MG63 (cell line): ENCODE data around the gene NEURL1. TPM values are rescaled to one million over a fixed set of nuclear protein-coding genes. Genes with fewer than 3 reads are reported as not detected.
A peak's percentile ranks its signal among the peaks of the same experiment; 100 is the strongest.
"Not testable (repeated sequence)": the region's sequence is repeated elsewhere in the genome, so short reads cannot be mapped to it uniquely, and the experiment has no call there.

ENCODE experiments used
- DNase-seq: peaks from one replicate; pipeline ENCODE4 v3.0.0-alpha.2; 2020
- H3K27me3 ChIP-seq: fragments of 250-450 bp; sonication (Bioruptor Pico); 2 replicates; pipeline ENCODE4 v1.5.1; 2020; ENCODE audit warnings: mild to moderate bottlenecking, moderate library complexity
- H3K36me3 ChIP-seq: fragments of 250-450 bp; sonication (Bioruptor Pico); 2 replicates; pipeline ENCODE4 v1.5.1; 2020; ENCODE audit warnings: mild to moderate bottlenecking, moderate library complexity
- H3K4me3 ChIP-seq: fragments of 250-450 bp; sonication (Bioruptor Pico); 2 replicates; pipeline ENCODE4 v1.5.1; 2020; ENCODE audit warnings: mild to moderate bottlenecking, moderate library complexity
- H3K9me3 ChIP-seq: fragments of 250-450 bp; sonication (Bioruptor Pico); 2 replicates; pipeline ENCODE4 v1.5.1; 2020; ENCODE audit warnings: mild to moderate bottlenecking, moderate library complexity
- total RNA-seq: library from RNA; depleted of rRNA; stranded (reverse); fragments of >200 nt; shearing (Covaris generic); gene quantifications from 2 replicates; pipeline ENCODE4 v1.2.3, GENCODE V29; 2014; ENCODE audit warnings: low replicate concordance

The NEURL1 gene
- total RNA-seq, 1 experiment from 2014 or later, result not detected

GRCh38 chr10:103502849-103503660 is 9.6 kb downstream of the NEURL1 start:
- H3K4me3 ChIP-seq, result no peak overlapping the region
- H3K9me3 ChIP-seq, result no peaks in the 10 kb centered on the region
- H3K36me3 ChIP-seq, result no peaks in the 10 kb centered on the region
- DNase-seq, result no peak
- peaks cover 7% of the 10 kb centered on the region; the same call in 1 of the 2 replicates for H3K27me3 ChIP-seq

DNA sequence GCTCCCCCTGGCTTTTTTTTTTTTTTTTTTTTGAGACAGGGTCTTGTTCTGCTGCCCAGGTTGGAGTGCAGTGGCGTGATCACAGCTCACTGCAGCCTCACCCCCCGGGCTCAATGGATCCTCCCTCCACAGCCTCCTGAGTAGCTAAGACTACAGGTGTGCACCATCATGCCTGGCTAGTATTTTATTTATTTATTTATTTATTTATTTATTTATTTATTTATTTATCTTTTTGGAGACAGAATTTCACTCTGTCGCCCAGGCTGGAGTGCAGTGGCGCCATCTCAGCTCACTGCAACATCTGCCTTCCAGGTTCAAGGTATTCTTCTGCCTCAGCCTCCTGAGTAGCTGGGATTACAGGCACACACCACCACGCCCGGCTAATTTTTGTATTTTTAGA is 10.3 kb downstream of the NEURL1 start:
- not testable (repeated sequence) for H3K9me3 ChIP-seq, DNase-seq, H3K27me3 ChIP-seq, H3K36me3 ChIP-seq, H3K4me3 ChIP-seq

DNA sequence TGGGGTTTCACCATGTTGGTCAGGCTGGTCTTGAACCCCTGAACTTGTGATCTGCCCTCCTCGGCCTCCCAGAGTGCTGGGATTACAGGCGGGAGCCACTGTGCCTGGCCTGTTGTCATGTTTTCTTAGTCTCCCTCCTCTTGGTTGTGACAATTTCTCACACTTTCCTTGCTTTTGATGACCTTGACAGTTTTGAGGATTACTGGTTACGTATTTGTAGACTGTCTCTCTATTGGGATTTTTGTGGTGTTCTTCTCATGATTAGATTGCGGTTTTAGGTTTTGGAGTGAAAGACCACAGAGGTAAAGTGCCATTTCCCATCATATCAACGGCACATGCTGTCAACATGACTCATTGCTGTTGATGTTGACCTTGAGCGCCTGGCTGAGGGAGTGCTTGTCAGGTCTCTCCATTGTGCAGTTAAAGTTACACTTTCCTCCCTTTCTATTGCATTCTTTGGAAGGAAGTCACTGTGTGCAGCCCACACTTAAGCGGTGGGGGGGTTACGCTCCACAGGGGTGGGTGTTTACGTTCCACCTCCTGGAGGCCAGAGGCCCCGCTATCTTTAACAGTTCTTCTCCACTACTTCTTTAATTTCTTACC is 10.8 kb downstream of the NEURL1 start:
- DNase-seq, result peak; percentile 24
- Histone ChIP-seq H3K9me3 (no peaks in the 10 kb centered on the region), H3K27me3 (peaks cover 3% of the 10 kb centered on the region; the same call in 1 of the 2 replicates), H3K4me3 (no peak overlapping the region), H3K36me3 (no peaks in the 10 kb centered on the region)

DNA sequence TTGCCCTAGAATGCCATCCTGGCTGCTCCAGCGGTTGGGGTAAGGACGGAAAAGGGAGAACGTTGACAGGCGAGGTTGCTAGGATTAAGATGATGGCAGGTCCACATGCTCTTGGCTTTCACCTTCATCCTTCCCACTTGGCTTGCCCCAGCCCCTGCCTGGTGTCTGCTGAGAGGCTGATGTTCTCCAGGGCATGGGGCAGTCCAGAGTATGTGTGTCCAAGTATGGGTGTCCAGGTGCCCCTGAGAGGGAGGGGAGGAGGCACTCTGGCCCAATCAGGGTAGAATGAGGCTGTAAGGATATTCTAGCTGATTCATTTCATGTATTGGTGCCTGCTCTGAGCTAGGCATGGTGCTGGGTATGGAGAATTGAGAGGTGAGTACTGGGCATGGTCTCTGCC is 12.6 kb downstream of the NEURL1 start:
- no peaks in the 10 kb centered on the region for H3K9me3 ChIP-seq
- no peaks in the 10 kb centered on the region; the same call in 1 of the 2 replicates for H3K27me3 ChIP-seq
- no peaks in the 10 kb centered on the region for H3K36me3 ChIP-seq
- no peak overlapping the region for H3K4me3 ChIP-seq
- DNase-seq, result no peak

DNA sequence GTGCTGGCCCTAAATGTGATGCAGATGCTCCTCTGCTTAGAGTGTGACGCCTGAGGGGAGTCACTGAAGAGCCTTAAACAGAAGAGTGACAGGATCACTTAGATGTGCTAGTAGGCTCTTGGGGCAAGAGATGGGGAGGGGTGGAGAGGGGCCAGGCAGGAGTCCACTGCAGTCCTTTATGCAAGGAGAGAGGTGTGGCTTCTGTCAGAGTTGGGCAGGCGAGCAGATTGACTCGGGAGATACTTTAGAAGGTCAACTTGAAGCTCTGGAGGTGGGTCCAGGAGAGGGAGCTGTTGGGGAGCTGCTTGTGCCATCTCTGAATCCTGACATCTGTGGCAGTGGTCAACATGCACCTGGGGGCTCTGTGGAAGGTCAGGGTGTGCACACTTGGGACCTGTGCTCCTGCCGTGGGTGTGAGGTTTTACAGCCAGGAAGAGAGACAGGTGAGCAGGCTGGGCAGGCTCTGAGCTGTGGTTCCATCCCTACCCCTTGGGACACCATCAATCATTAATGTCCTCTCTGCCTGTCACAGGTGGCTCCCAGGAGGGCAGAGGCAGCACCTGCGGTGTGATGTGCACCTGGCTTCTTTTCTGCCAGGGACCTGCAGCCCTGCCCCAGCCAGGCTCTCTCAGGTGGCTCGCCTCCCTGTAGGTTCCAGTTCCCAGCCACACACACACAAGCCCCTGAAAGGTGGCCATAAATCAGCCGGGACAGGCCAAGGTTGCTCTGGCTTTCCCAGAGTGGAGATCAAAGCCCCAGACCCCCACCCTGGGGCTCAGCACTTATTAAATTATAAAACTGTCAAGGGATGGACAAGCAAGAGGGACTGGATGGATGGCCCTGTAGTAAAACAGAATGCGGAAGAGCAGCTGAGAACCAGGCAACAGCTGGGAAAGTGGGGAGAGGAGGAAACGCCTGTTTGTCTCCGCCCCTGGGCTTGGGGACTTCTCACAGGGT is 14.0 kb downstream of the NEURL1 start:
- no peaks in the 10 kb centered on the region for H3K36me3 ChIP-seq
- no peak for DNase-seq
- H3K9me3 ChIP-seq, result no peaks in the 10 kb centered on the region
- H3K27me3 ChIP-seq, result no peaks in the 10 kb centered on the region
- H3K4me3 ChIP-seq, result no peak overlapping the region

GRCh38 chr10:103510046-103510685 is 16.7 kb downstream of the NEURL1 start:
- DNase-seq, result no peak
- Histone ChIP-seq H3K9me3 (no peaks in the 10 kb centered on the region), H3K4me3 (no peak overlapping the region), H3K27me3 (no peaks in the 10 kb centered on the region), H3K36me3 (no peaks in the 10 kb centered on the region)

DNA sequence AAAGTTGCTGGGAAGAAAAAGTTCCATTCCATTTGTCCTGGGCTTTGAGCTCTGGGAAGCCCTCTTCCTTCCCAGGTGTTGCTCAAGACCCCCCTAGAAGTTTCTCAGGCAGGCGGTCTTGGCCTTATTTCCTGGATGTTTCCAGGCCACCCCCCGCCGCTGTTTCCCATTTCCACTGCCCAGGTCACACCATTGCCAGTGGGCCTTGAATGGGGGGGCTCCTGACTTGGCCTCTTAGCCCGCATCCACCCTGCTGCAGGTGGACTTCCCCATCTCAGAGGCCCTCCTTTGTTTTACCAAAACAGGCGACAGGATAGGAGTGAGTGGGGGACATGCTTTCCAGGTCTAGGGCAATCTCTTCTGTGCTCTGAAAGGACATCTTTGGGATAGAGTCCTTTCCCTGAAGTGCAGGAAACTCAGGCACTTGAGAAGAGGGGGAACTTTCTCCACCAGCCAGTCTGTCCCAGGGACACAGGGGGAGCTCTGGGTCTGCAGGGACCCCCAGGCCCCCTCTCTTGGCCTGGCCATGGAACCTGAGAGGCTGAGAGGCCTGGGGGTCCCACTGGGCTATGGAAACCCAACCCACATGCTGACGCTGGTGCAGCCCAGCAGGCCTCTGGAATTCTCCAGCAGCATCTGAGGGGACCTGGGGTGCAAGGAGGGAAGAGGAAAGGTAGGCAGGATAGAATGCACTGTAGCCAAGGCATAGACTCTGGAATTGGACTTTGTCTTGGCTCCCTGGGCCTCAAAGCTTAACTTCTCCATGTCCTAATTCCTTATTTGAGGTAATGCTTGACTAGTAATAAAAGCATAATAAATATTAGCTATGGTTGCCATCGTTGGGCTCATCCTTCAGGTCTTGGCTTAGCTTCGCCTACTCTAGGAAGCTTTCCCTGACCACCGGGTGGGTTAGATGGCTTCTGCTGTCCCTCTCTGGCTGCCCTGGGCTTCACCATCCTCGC is 17.6 kb downstream of the NEURL1 start:
- no peaks in the 10 kb centered on the region for H3K9me3 ChIP-seq
- no peaks in the 10 kb centered on the region for H3K27me3 ChIP-seq
- no peak for DNase-seq
- no peak overlapping the region for H3K4me3 ChIP-seq
- no peaks in the 10 kb centered on the region for H3K36me3 ChIP-seq

- Histone ChIP-seq H3K27me3 (no peaks in the 10 kb centered on the region), H3K36me3 (no peaks in the 10 kb centered on the region), H3K9me3 (no peaks in the 10 kb centered on the region), H3K4me3 (no peak overlapping the region)
- no peak for DNase-seq
Observed at GRCh38 chr10:103512166-103512565, 18.7 kb downstream of the NEURL1 start.

GRCh38 chr10:103512591-103513379 is 19.3 kb downstream of the NEURL1 start:
- Histone ChIP-seq H3K36me3 (no peaks in the 10 kb centered on the region), H3K27me3 (no peaks in the 10 kb centered on the region), H3K9me3 (no peaks in the 10 kb centered on the region), H3K4me3 (no peak overlapping the region)
- DNase-seq, result no peak

- no peaks in the 10 kb centered on the region for H3K36me3 ChIP-seq
- H3K27me3 ChIP-seq, result no peaks in the 10 kb centered on the region
- H3K9me3 ChIP-seq, result no peaks in the 10 kb centered on the region
- no peak for DNase-seq
- H3K4me3 ChIP-seq, result no peak overlapping the region
Observed at GRCh38 chr10:103513380-103514060, 20.0 kb downstream of the NEURL1 start.

- no peaks in the 10 kb centered on the region for H3K27me3 ChIP-seq
- H3K9me3 ChIP-seq, result no peaks in the 10 kb centered on the region
- H3K36me3 ChIP-seq, result no peaks in the 10 kb centered on the region
- H3K4me3 ChIP-seq, result no peak overlapping the region
- DNase-seq, result no peak
Observed at GRCh38 chr10:103514244-103514643, 20.7 kb downstream of the NEURL1 start.

GRCh38 chr10:103517234-103518085 is 24.0 kb downstream of the NEURL1 start:
- H3K4me3 ChIP-seq, result no peak overlapping the region
- DNase-seq, result no peak
- no peaks in the 10 kb centered on the region for H3K27me3 ChIP-seq
- no peaks in the 10 kb centered on the region for H3K36me3 ChIP-seq
- no peaks in the 10 kb centered on the region for H3K9me3 ChIP-seq

GRCh38 chr10:103519798-103520197 is 26.3 kb downstream of the NEURL1 start:
- no peak overlapping the region for H3K4me3 ChIP-seq

DNA sequence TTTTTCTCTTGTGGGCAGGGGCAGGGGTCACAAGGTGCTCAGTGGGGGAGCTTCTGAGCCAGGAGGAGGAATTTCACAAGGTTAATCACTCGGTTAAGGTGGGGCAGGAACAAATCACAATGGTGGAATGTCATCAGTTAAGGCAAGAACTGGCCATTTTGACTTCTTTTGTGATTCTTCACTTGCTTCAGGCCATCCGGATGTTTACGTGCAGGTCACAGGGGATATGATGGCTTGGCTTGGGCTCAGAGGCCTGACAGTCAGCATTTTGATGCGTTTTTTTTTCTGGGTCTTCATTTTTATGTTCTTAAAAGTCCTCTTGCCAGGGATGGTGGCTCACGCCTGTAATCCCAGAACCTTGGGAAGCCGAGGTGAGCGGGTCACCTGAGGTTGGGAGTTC is 28.5 kb downstream of the NEURL1 start:
- not testable (repeated sequence) for H3K36me3 ChIP-seq, DNase-seq, H3K27me3 ChIP-seq, H3K4me3 ChIP-seq, H3K9me3 ChIP-seq

More at GRCh38 chr10:103519798-103520197, 26.3 kb downstream of the NEURL1 start:
- H3K36me3 ChIP-seq, result no peaks in the 10 kb centered on the region
- H3K27me3 ChIP-seq, result peaks cover 6% of the 10 kb centered on the region; the same call in 1 of the 2 replicates
- no peaks in the 10 kb centered on the region for H3K9me3 ChIP-seq
- no peak for DNase-seq
